Rectal smooth muscle tissue (tissue), 1 donor: ENCODE results near the gene ZNF778.

Source experiments
- H3K27ac ChIP-seq: one replicate; pipeline ENCODE4 v1.7.0; 2013; ENCODE audit warnings: low read depth, low read length, inconsistent platforms
- H3K27me3 ChIP-seq: one replicate; pipeline ENCODE4 v1.7.0; 2013; ENCODE audit warnings: low read length; ENCODE audit not compliant: control insufficient read depth, insufficient read depth
- H3K36me3 ChIP-seq: one replicate; pipeline ENCODE4 v1.7.0; 2013; ENCODE audit warnings: low read length; ENCODE audit not compliant: control insufficient read depth, insufficient read depth
- H3K4me1 ChIP-seq: one replicate; pipeline ENCODE4 v1.7.0; 2013; ENCODE audit warnings: low read length; ENCODE audit not compliant: control insufficient read depth, insufficient read depth
- H3K4me3 ChIP-seq: one replicate; pipeline ENCODE4 v1.7.0; 2013; ENCODE audit warnings: low read length
- H3K9ac ChIP-seq: one replicate; pipeline ENCODE4 v1.7.0; 2013; ENCODE audit warnings: low read length

ZNF778 gene

GRCh38 chr16:89192956-89193575 is 24.4 kb upstream of the ZNF778 start:
- no peak overlapping the region for H3K9ac ChIP-seq
- no peaks in the 10 kb centered on the region for H3K4me1 ChIP-seq
- H3K4me3 ChIP-seq: no peak overlapping the region
- no peak overlapping the region for H3K27ac ChIP-seq
- peaks cover 4% of the 10 kb centered on the region for H3K27me3 ChIP-seq
- H3K36me3 ChIP-seq: no peaks in the 10 kb centered on the region

- H3K36me3 ChIP-seq: no peaks in the 10 kb centered on the region
- H3K27ac ChIP-seq: no peak overlapping the region
- H3K9ac ChIP-seq: no peak overlapping the region
- no peaks in the 10 kb centered on the region for H3K4me1 ChIP-seq
- peaks cover 6% of the 10 kb centered on the region for H3K27me3 ChIP-seq
- no peak overlapping the region for H3K4me3 ChIP-seq
These were observed 23.8 kb upstream of the ZNF778 start for GRCh38 chr16:89193576-89194293.

DNA sequence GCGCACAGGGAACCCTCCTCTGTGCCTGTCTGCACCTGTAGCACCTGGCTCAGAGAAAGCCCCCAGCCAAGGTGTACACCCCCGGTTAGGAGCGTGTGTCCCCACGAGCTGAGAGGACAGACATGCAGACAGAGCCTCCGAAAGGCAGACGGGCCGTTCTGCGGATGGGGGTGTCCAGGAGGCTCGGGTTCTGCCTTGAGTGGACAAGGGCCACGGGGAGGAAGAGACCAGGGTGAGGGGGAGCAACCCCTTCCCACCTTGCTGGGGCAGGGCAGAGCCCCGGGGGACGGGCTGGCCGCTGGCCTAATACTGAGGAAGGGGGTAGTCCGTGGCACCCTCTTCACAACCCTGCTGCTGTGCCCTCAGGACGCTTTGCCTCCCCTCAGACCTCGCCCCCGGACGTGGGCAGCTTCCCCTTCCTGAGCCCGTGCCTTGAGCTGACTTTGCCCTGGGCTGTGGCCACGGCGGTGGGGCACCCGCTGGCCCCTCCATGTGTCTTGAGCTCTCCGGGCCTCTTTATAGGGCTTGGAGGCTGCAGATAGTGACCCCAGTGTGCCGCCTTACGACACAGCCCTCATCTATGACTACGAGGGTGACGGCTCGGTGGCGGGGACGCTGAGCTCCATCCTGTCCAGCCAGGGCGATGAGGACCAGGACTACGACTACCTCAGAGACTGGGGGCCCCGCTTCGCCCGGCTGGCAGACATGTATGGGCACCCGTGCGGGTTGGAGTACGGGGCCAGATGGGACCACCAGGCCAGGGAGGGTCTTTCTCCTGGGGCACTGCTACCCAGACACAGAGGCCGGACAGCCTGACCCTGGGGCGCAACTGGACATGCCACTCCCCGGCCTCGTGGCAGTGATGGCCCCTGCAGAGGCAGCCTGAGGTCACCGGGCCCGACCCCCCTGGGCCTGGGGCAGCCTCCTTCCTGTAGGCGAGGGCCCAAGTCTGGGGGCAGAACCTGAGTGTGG is 22.9 kb upstream of the ZNF778 start:
- Histone ChIP-seq H3K27ac (no peak overlapping the region), H3K9ac (no peak overlapping the region), H3K27me3 (peaks cover 11% of the 10 kb centered on the region), H3K4me3 (no peak overlapping the region), H3K4me1 (no peaks in the 10 kb centered on the region), H3K36me3 (no peaks in the 10 kb centered on the region)

GRCh38 chr16:89195521-89196171 is 21.9 kb upstream of the ZNF778 start:
- H3K9ac ChIP-seq: no peak overlapping the region
- no peak overlapping the region for H3K27ac ChIP-seq
- no peaks in the 10 kb centered on the region for H3K4me1 ChIP-seq
- no peaks in the 10 kb centered on the region for H3K36me3 ChIP-seq
- peaks cover 21% of the 10 kb centered on the region for H3K27me3 ChIP-seq
- no peak overlapping the region for H3K4me3 ChIP-seq

- Histone ChIP-seq H3K4me1 (no peaks in the 10 kb centered on the region), H3K27ac (no peak overlapping the region), H3K4me3 (no peak overlapping the region), H3K36me3 (no peaks in the 10 kb centered on the region), H3K9ac (no peak overlapping the region), H3K27me3 (peaks cover 21% of the 10 kb centered on the region)
These were observed 20.4 kb upstream of the ZNF778 start for GRCh38 chr16:89197033-89197632.

DNA sequence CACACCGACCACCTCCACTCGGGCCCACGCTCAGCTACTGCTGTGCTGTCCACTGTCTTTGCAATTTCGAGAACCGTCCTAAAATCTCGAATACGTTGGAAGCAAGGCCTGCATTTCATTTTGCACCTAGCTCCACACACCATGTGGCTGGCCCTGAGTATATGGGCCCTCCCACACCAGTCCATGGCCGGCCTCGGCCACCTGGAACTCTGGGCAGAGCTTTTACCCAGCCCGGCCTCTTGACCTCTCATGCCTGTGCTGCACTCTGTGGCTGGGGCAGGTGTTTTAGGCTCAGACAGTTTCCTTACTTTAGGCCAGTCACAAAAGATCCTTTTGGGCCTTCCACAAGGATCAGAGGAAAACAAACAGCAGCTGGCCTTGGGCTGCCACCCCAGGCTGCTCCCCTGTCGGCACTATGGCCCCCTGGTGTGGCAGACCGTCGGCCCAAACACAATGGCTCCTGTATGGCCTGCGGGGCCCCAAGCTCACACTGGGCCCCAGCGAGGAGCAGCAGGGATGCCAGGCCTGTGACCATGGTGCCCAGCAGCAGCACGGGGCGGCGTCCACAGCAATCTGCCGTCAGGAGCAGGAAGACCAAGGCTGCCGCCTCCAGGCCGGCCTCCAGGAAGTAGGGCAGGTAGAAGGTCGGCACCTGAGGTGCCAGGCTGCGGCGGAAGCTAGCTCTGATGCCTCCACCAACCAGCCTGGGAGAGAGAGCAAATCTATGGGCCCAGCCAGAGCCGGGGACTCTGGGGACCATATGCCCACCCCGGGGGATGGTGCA is 19.7 kb upstream of the ZNF778 start:
- H3K36me3 ChIP-seq: no peaks in the 10 kb centered on the region
- H3K27ac ChIP-seq: no peak overlapping the region
- no peaks in the 10 kb centered on the region for H3K4me1 ChIP-seq
- H3K4me3 ChIP-seq: no peak overlapping the region
- H3K27me3 ChIP-seq: peaks cover 24% of the 10 kb centered on the region
- H3K9ac ChIP-seq: no peak overlapping the region

- Histone ChIP-seq H3K4me1 (no peaks in the 10 kb centered on the region), H3K9ac (no peak overlapping the region), H3K27me3 (peaks cover 27% of the 10 kb centered on the region), H3K27ac (no peak overlapping the region), H3K4me3 (no peak overlapping the region), H3K36me3 (no peaks in the 10 kb centered on the region)
These were observed 18.9 kb upstream of the ZNF778 start for GRCh38 chr16:89198417-89199240.

DNA sequence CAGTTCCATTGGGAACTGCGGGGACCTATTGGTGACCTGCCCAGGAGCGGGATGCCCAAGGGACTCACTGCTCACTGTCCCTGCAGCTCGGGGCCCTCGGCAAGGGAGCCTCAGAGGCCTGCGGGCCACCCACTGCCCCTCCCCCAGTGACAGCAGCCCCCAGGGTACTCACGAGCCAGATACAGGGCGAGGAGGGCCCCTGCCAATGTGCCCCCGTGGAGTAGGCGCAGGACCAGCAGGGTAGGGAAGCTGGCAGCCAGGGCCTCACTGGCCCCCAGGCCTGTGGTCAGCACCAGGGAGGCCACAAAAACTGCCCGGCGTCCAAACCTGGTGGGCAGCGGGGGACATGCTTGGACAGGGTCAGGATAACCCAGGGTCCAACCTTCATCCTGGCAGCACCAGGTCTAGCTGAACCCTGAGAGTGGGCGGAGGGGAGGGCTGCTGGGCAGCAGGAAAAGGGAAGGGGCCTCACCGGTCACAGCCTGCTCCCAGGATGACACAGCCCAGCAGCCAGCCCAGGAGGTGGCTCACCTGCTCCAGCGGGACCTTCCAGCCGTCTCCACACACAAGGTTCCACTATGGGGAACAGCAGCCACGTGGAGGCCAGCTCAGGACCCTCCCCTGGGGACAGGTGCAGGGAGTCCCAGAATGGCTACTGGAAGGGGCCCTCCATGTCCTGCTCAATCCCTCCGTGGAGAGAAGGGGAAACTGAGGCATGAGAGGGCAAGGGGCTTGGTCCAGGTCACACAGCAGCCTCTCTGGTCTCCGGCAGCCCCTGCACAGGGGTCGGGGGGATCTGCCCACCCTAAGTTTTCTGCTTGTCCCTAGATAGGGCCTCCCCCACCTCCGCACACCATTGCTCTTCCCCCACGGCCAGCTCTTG is 18.0 kb upstream of the ZNF778 start:
- no peak overlapping the region for H3K9ac ChIP-seq
- no peak overlapping the region for H3K4me3 ChIP-seq
- no peaks in the 10 kb centered on the region for H3K36me3 ChIP-seq
- no peaks in the 10 kb centered on the region for H3K4me1 ChIP-seq
- H3K27me3 ChIP-seq: peaks cover 27% of the 10 kb centered on the region
- no peak overlapping the region for H3K27ac ChIP-seq

- Histone ChIP-seq H3K27ac (no peak within 1 kb of the TSS), H3K4me1 (no peaks in the 10 kb centered on the region), H3K27me3 (peaks cover 27% of the 10 kb centered on the region), H3K4me3 (no peak within 1 kb of the TSS), H3K36me3 (no peaks in the 10 kb centered on the region), H3K9ac (no peak within 1 kb of the TSS)
These were observed 17.2 kb upstream of the ZNF778 start, which contains the start of gene SLC22A31 for GRCh38 chr16:89200124-89200849. Gene SLC22A31, minus strand, starts transcription at chr16:89200537. Its CDS starts 36 bp downstream, at chr16:89200501.
